GM12892 (cell line): ENCODE data around the gene PPP5C.

Experiments
- POLR2A ChIP-seq: IDR thresholded peaks from 2 replicates; pipeline ENCODE4 v1.6.1; 2011; ENCODE audit warnings: low read depth, low read length, control low read depth
- POLR2AphosphoS5 ChIP-seq: IDR thresholded peaks from 2 replicates; pipeline ENCODE4 v1.6.1; 2011; ENCODE audit warnings: low read depth, low read length, control low read depth
- TAF1 ChIP-seq: IDR thresholded peaks from 2 replicates; pipeline ENCODE4 v1.6.1; 2011; ENCODE audit warnings: low read depth, mild to moderate bottlenecking, control low read depth, low read length, borderline replicate concordance

DNA sequence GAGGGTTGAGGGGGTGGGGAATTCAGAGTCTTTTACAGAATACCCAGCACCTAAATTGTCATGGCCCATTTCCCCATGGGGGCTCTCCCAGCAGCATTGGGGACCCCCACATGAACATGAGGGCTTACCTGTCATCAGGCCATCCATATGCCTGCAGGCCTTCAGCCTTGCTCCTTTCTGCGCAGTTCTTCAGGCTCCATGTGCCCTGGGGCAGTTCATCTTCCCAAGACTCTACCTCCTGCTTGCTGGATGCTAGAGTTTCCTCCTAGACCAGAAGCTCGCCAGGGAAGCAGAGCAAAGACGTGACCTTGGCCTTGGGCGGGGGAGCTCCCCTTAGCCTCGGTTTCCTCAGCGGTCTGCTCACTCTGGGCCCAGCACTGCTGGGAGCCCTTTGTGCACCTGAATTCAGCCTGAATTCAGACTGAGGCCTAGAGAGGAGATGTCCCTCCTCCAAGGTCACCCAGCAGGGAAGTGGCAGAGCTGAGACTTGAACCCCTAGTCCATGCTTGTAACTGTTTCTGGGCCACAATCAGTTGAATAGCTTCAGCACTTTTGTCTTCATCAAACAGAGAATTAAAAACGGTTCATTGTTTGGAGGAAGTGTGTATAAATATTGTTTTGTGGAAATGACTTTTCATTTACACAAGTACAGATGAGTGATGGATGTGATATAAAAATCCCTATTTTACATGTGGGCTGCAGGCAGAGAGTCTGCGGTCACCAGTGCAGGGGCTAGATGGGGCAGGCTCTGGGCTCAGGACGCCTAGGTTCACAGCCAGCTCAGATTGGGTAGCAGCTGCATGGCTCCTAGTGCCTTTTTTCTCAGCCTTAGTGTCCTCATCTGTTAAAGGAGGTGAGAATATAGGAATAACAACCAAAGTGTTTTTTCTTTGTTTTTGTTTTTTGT is 9.5 kb downstream of the PPP5C start:
- TF ChIP-seq TAF1, result no peak
- no peak for TF ChIP-seq POLR2A
- no peak for TF ChIP-seq POLR2AphosphoS5
